ENCODE measurements around the gene UPK3BL2. TPM values are rescaled to one million over a fixed set of nuclear protein-coding genes. Genes with fewer than 3 reads are reported as not detected.
"Not testable (repeated sequence)": the region's sequence is repeated elsewhere in the genome, so short reads cannot be mapped to it uniquely, and the experiment has no call there.

The UPK3BL2 gene
- polyA plus RNA-seq, 3 donors, result 3.6 to 14.3 (median 13.7) TPM

DNA sequence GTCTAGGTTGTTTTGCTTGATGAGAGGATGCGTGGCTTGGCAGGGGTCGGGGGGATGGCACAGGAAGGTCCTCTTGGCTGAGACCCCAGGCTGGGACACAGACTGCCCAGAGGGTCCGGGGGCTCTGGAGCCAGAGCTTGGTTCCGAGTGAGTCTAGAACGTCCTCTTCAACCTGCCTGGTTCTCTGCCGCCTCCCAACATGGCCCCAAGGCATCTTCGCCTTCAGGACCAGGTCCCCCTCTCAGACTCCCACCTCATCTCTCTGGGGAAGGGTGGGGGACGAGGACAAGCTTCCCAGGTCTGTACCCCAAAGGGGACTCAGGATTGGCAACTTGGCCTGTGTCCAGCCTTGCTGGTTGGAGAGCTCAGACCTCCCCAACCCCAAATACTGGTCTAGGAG is 1.4 kb downstream of the UPK3BL2 start:
- not testable (repeated sequence) for DNase-seq (ENCODE audit: extremely low read depth in 1 of 11, low read depth in 9 of 11, low spot score in 4 of 11)

DNA sequence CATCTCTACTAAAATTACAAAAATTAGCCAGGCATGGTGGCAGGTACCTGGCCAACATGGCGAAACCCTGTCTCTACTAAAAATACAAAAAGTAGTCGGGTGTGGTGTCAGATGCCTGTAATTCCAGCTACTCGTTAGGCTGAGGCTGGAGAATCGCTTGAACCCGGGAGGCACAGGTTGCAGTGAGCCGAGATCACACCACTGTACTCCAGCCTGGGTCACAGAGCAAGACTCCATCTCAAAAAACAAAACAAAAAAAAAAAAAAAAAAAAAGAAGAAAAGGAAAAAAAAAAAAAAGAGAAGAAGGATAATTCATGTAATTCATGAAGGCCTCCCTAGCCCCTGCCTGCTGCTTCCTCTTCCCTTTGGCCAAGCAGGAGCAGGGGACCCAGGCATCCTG is 2.9 kb downstream of the UPK3BL2 start:
- not testable (repeated sequence) for DNase-seq (ENCODE audit: extremely low read depth in 1 of 11, low read depth in 9 of 11, low spot score in 4 of 11)

DNA sequence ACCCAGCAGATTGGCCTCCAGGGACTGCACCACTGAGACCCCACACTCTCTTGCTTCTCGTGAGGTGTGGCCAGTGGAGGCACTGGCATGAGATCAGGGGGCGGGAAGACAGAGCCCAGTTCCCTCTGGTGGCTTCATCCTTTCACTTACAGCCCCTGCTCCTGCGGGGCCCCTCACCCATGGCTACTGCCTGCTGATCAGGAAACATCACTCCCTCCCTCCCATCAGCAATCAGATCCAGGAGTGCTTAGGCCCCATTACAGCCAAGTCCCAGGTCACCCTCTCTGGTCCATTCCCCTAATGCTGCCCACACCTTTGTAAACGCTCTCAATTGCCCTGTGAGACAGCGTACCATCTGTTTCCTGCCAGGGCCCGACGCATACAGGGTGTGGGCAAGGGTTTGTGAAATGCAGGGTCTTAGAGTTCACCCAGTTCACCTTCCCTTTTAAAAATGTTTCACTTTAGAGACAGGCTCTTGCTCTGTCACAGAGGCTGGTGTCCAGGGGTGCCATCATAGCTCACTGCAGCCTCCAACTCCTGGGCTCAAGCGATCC is 8.4 kb downstream of the UPK3BL2 start:
- DNase-seq (ENCODE audit: extremely low read depth in 1 of 11, low read depth in 9 of 11, low spot score in 4 of 11), result not testable (repeated sequence)

DNA sequence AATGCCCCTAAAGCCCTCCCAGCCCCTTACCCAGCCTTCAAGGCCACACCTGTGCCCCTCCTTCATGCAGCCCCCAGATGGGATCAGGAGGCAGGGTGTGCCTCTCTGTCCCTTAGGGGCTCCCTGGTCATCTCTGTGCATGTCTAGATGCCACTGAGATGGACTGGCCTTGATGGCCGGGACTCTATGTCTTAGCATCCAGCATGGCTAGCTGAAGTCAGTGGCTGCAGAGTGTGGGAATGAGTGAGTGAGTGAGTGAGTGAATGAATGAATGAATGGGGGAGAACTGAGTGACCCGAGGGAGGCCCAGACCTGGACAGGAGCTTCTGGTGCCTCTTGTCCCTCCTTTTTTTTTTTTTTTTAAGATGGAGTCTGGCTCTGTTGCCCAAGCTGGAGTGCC is 11.4 kb downstream of the UPK3BL2 start:
- DNase-seq (ENCODE audit: extremely low read depth in 1 of 11, low read depth in 9 of 11, low spot score in 4 of 11), result not testable (repeated sequence)

- not testable (repeated sequence) for DNase-seq (ENCODE audit: extremely low read depth in 1 of 11, low read depth in 9 of 11, low spot score in 4 of 11)
These were observed 11.9 kb downstream of the UPK3BL2 start for GRCh38 chr7:102531583-102531982.

GRCh38 chr7:102527822-102528793 is 15.4 kb downstream of the UPK3BL2 start:
- DNase-seq (ENCODE audit: extremely low read depth in 1 of 11, low read depth in 9 of 11, low spot score in 4 of 11), result not testable (repeated sequence)

- DNase-seq (ENCODE audit: extremely low read depth in 1 of 11, low read depth in 9 of 11, low spot score in 4 of 11), result not testable (repeated sequence)
These were observed 16.3 kb downstream of the UPK3BL2 start for GRCh38 chr7:102527182-102527581.

- not testable (repeated sequence) for DNase-seq (ENCODE audit: extremely low read depth in 1 of 11, low read depth in 9 of 11, low spot score in 4 of 11)
These were observed 18.7 kb downstream of the UPK3BL2 start for GRCh38 chr7:102524803-102525202.

DNA sequence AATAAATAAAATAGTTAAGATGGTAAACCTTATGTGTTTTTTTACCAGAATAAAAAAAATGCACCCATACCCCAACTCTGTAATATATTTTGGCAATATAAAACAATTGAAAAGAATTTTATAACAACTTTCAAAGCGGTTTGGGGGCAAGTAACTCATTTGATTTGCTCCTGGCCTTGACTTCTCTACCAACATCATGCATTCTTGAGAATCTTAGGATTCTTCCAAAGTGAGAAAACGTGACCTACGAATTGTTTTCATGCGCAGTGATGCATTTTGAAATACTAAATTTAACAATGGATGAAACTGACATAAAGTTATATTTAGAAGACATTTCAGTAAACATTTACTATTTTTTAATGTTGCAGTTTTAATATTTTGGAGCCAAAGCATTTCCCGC is 22.7 kb downstream of the UPK3BL2 start:
- not testable (repeated sequence) for DNase-seq (ENCODE audit: extremely low read depth in 1 of 11, low read depth in 9 of 11, low spot score in 4 of 11)

- DNase-seq (ENCODE audit: extremely low read depth in 1 of 11, low read depth in 9 of 11, low spot score in 4 of 11), result peak in 1 of 11 donors; percentile 2
These were observed 25.8 kb downstream of the UPK3BL2 start, which contains the start of gene RASA4B for GRCh38 chr7:102517550-102518147. TSS of gene RASA4B (minus strand) at chr7:102517777. CDS start at chr7:102517710, 67 bp downstream.

GRCh38 chr7:102516951-102517350 is 26.5 kb downstream of the UPK3BL2 start:
- not testable (repeated sequence) for DNase-seq (ENCODE audit: extremely low read depth in 1 of 11, low read depth in 9 of 11, low spot score in 4 of 11)

DNA sequence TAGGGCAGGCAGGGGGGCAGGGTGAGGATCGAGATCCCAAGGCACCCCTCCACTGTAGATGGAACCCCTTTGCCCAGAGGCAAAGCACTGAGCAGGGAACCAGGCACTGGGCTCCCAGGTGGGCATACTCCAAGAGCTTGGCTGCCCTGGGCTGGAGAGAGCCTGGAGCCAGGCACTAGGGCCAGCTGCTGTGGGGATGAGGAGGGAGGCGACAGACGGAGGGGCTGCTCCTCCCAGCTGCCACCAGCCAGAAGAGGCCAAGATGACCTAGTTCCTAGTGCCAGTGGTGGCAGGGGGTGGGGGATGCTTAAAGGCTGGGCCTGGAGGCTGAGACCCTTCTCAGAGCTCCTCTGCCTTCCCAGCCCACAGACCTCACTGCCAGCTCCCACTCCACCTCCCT is 27.6 kb downstream of the UPK3BL2 start:
- DNase-seq (ENCODE audit: extremely low read depth in 1 of 11, low read depth in 9 of 11, low spot score in 4 of 11), result not testable (repeated sequence)

DNA sequence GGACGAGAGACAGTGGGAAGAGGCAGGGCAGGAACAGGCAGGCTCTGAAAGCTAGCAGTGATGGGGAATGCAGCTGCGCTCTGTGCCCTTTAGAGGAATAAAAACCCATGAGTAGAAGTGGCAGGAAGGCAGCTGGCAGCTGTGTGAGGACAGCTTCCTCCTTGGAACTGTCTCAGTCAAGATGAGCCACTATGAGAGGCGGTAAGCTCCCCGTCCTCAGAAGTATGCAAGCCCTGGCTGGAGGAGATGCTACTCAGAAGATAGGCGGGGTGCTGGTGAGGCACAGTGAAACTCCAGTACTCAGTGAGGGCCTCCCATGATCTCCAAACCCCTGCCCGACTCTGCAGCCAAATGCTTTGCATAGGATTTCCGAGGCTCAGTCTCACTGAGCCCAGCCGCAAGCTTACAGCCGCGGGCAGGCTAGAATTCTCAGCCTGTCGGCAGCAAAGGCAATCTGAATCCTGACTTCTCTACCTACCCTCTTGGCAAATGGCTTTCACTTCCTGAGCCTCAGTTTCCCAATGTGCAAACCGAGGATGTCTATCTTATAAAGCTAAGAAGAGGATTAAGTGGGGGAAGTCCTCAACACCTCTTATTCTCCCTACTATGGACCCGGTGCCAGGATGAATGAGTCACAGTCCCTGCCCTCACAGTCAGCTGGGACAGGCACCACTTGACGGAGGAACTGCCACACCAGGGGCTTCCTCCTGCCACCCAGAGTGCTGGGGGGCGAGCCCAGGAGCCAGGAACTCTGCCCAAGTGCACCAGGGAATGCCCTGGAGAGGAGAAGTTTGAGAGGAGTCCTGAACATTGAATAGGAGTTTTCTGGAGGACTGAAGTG is 28.4 kb downstream of the UPK3BL2 start:
- not testable (repeated sequence) for DNase-seq (ENCODE audit: extremely low read depth in 1 of 11, low read depth in 9 of 11, low spot score in 4 of 11)

DNA sequence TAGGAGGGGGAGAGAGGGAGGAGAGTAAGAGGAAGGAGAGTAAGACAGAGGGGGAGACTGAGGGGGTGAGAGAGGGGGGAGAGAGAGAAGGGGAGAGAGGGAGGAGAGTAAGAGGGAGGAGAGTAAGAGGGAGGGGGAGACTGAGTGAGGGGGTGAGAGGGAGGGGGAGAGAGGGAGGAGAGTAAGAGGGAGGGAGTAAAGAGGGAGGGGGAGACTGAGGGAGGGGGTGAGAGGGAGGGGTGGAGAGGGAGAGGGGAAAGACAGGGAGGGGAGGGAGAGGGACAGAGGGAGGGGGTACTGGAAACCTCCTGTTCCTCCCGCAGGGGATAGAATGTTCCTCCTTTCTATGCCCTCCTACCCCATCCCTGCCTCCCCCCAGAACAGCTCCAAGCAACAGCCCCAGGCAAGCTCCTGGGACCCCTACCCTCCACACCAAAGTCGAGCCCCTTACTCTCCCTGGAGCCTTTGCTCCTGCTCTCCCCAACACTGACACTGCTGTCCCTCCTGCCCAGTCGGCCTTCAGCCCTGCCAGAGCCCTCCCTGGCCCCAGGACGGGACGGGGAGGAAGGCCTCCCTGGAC is 30.8 kb downstream of the UPK3BL2 start:
- peak in 10 of 11 donors; percentile 68 to 93 (median 80) for DNase-seq (ENCODE audit: extremely low read depth in 1 of 11, low read depth in 9 of 11, low spot score in 4 of 11)

GRCh38 chr7:102511860-102512522 is 31.5 kb downstream of the UPK3BL2 start:
- DNase-seq (ENCODE audit: extremely low read depth in 1 of 11, low read depth in 9 of 11, low spot score in 4 of 11), result not testable (repeated sequence)

DNA sequence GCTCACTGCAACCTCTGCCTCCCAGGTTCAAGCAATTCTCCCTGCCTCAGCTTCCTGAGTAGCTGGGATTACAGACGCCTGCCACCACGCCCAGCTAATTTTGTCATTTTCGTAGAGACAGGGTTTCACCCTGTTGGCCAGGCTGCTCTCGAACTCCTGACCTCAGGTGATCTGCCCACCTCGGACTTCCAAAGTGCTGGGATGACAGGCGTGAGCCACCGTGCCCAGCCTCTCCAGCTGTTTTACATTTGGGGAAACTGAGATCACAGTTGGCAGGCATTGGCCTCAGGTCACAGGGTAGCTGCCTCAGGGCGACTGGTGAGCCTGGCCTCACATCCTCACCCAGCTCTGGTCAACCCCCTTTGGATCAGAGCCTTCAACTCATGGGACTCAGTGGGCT is 32.9 kb downstream of the UPK3BL2 start:
- not testable (repeated sequence) for DNase-seq (ENCODE audit: extremely low read depth in 1 of 11, low read depth in 9 of 11, low spot score in 4 of 11)

DNA sequence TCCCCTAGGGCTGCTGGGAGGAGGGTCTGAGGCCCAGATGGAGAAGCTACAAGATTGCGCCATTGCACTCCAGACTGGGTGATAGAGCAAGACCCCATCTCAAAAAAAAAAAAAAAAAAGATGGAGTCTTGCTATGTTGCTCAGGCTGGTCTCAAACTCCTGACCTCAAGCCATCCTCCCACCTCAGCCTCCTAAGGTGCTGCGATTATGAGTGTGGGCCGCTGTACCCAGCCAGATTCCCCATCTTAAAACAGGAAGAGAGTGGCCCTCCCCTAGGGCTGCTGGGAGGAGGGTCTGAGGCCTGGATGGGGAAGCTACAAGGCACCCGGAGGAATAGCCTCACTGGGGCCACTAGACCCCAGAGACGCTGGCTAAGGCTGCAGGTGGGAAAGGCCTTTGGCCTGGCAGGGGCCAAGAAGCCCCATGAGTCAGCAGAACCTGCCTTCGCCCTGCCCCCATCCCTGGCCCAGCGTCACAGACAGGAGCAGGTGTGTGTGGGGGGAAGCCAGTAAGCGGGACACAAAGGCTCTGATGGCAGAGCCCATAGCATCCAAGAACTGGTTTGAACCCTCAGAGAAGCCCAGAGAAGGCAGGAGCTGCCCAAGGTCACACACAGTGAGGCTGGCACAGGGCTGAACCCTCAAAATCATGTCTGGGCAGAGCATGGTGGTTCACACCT is 35.9 kb downstream of the UPK3BL2 start:
- not testable (repeated sequence) for DNase-seq (ENCODE audit: extremely low read depth in 1 of 11, low read depth in 9 of 11, low spot score in 4 of 11)

All from renal cortex interstitium (tissue), 11 donors.